H9 (cell line): ENCODE results near the gene CENPM. TPM values are rescaled to one million over a fixed set of nuclear protein-coding genes. Genes with fewer than 3 reads are reported as not detected.

ENCODE experiments used
- DNase-seq: peaks from one replicate; pipeline ENCODE4 v3.0.0-alpha.2; 2017
- H2AFZ ChIP-seq: one replicate; pipeline ENCODE4 v1.6.1; 2013; ENCODE audit warnings: mild to moderate bottlenecking, low read length, control low read depth, moderate library complexity
- H2AK5ac ChIP-seq: 2 replicates; pipeline ENCODE4 v1.6.1; 2013; ENCODE audit warnings: low read length, control low read depth, mixed read lengths; ENCODE audit not compliant: insufficient read length
- H2BK120ac ChIP-seq: one replicate; pipeline ENCODE4 v1.6.1; 2013; ENCODE audit warnings: low read depth, mild to moderate bottlenecking, low read length, control low read depth, inconsistent platforms; ENCODE audit not compliant: poor library complexity, severe bottlenecking
- H2BK12ac ChIP-seq: 2 replicates; pipeline ENCODE4 v1.6.1; 2013; ENCODE audit warnings: low read length, control low read depth, mixed read lengths, low read depth; ENCODE audit not compliant: insufficient read length
- H2BK15ac ChIP-seq: 2 replicates; pipeline ENCODE4 v1.6.1; 2013; ENCODE audit warnings: low read depth, low read length, control low read depth
- H2BK20ac ChIP-seq: one replicate; pipeline ENCODE4 v1.6.1; 2013; ENCODE audit warnings: low read depth, mild to moderate bottlenecking, low read length, control low read depth, inconsistent platforms; ENCODE audit not compliant: poor library complexity, severe bottlenecking
- H2BK5ac ChIP-seq: 2 replicates; pipeline ENCODE4 v1.6.1; 2013; ENCODE audit warnings: low read length, control low read depth, mixed read lengths; ENCODE audit not compliant: insufficient read length
- H3K14ac ChIP-seq: 2 replicates; pipeline ENCODE4 v1.6.1; 2013; ENCODE audit warnings: low read length, control low read depth; ENCODE audit not compliant: insufficient read depth
- H3K18ac ChIP-seq: 2 replicates; pipeline ENCODE4 v1.6.1; 2013; ENCODE audit warnings: low read depth, mild to moderate bottlenecking, mixed read lengths, low read length, control low read depth; ENCODE audit not compliant: insufficient read length
- H3K23ac ChIP-seq: 2 replicates; pipeline ENCODE4 v1.6.1; 2013; ENCODE audit warnings: low read length, control low read depth, mixed read lengths, low read depth; ENCODE audit not compliant: insufficient read length
- H3K23me2 ChIP-seq: 2 replicates; pipeline ENCODE4 v1.6.1; 2013; ENCODE audit warnings: low read depth, mild to moderate bottlenecking, mixed read lengths, low read length, control low read depth; ENCODE audit not compliant: insufficient read length, poor library complexity, severe bottlenecking
- H3K27ac ChIP-seq: 2 replicates; pipeline ENCODE4 v1.5.1; 2013; ENCODE audit warnings: low read length, control low read depth, mixed read lengths, low read depth; ENCODE audit not compliant: insufficient read length
- H3K27me3 ChIP-seq: 2 replicates; pipeline ENCODE4 v1.6.1; 2013; ENCODE audit warnings: low read length, control low read depth, inconsistent platforms; ENCODE audit not compliant: insufficient read depth
- H3K4ac ChIP-seq: 2 replicates; pipeline ENCODE4 v1.6.1; 2013; ENCODE audit warnings: low read depth, mild to moderate bottlenecking, control low read depth, inconsistent platforms, low read length, moderate library complexity
- H3K4me1 ChIP-seq: 2 replicates; pipeline ENCODE4 v1.6.1; 2013; ENCODE audit warnings: low read length, control low read depth, inconsistent platforms; ENCODE audit not compliant: insufficient read depth
- H3K4me2 ChIP-seq: 2 replicates; pipeline ENCODE4 v1.6.1; 2013; ENCODE audit warnings: low read length, control low read depth, mixed read lengths; ENCODE audit not compliant: insufficient read length, insufficient read depth
- H3K56ac ChIP-seq: 2 replicates; pipeline ENCODE4 v1.6.1; 2013; ENCODE audit warnings: low read depth, mild to moderate bottlenecking, mixed read lengths, low read length, control low read depth; ENCODE audit not compliant: insufficient read length
- H3K79me1 ChIP-seq: 2 replicates; pipeline ENCODE4 v1.6.1; 2013; ENCODE audit warnings: low read depth, mild to moderate bottlenecking, moderate library complexity, low read length, control low read depth, inconsistent platforms; ENCODE audit not compliant: insufficient read depth, poor library complexity, severe bottlenecking
- H3K79me2 ChIP-seq: 2 replicates; pipeline ENCODE4 v1.6.1; 2013; ENCODE audit warnings: low read length, control low read depth, inconsistent platforms; ENCODE audit not compliant: insufficient read depth
- H3K9ac ChIP-seq: 2 replicates; pipeline ENCODE4 v1.6.1; 2013; ENCODE audit warnings: low read length, control low read depth, mixed read lengths; ENCODE audit not compliant: insufficient read length; ENCODE audit errors: extremely low read depth
- H3K9me3 ChIP-seq: one replicate; pipeline ENCODE4 v1.6.1; 2013; ENCODE audit warnings: low read depth, low read length, inconsistent platforms; ENCODE audit not compliant: control insufficient read depth
- H3T11ph ChIP-seq: one replicate; pipeline ENCODE4 v1.6.1; 2013; ENCODE audit warnings: mild to moderate bottlenecking, low read length, control low read depth, inconsistent platforms
- H4K20me1 ChIP-seq: one replicate; pipeline ENCODE4 v1.6.1; 2013; ENCODE audit not compliant: control insufficient read depth, insufficient read length, insufficient read depth
- H4K5ac ChIP-seq: 2 replicates; pipeline ENCODE4 v1.6.1; 2013; ENCODE audit warnings: low read depth, mild to moderate bottlenecking, mixed read lengths, low read length, control low read depth; ENCODE audit not compliant: insufficient read length
- H4K8ac ChIP-seq: replicated peaks from 2 replicates; pipeline ENCODE4 v1.6.1; 2013; ENCODE audit warnings: low read length, control low read depth, mixed read lengths, low read depth; ENCODE audit not compliant: insufficient read length
- H4K91ac ChIP-seq: 2 replicates; pipeline ENCODE4 v1.6.1; 2013; ENCODE audit warnings: low read depth, mild to moderate bottlenecking, moderate library complexity, mixed read lengths, low read length, control low read depth; ENCODE audit not compliant: insufficient read length
- H3K27ac Mint-ChIP-seq, 3 experiments: 2 replicates in 2 of 3; 3 replicates in 1 of 3; pipeline ENCODE4 v1.8.0; 2020 to 2021; ENCODE audit warnings: mixed read lengths in 3 of 3, mild to moderate bottlenecking in 1 of 3, moderate library complexity in 1 of 3
- H3K27me3 Mint-ChIP-seq: 2 replicates; pipeline ENCODE4 v1.8.0; 2021; ENCODE audit warnings: low read depth, mild to moderate bottlenecking, moderate library complexity, mixed read lengths
- H3K36me3 Mint-ChIP-seq, 3 experiments: 2 replicates in 2 of 3; 3 replicates in 1 of 3; pipeline ENCODE4 v1.8.0; 2020 to 2021; ENCODE audit warnings: low read depth in 3 of 3, mixed read lengths in 3 of 3; ENCODE audit not compliant: insufficient read depth in 1 of 3
- H3K4me1 Mint-ChIP-seq, 2 experiments: 2 replicates each; pipeline ENCODE4 v1.8.0; 2020; ENCODE audit warnings: mixed read lengths in 2 of 2
- H3K4me3 Mint-ChIP-seq, 2 experiments: 2 replicates in 1 of 2; 3 replicates in 1 of 2; pipeline ENCODE4 v1.8.0; 2020 to 2021; ENCODE audit warnings: mild to moderate bottlenecking in 2 of 2, mixed read lengths in 2 of 2, moderate library complexity in 1 of 2
- H3K9me3 Mint-ChIP-seq, 2 experiments: 2 replicates in 1 of 2; 3 replicates in 1 of 2; pipeline ENCODE4 v1.8.0; 2020; ENCODE audit warnings: mild to moderate bottlenecking in 2 of 2, mixed read lengths in 2 of 2, moderate library complexity in 1 of 2
- CTCF ChIP-seq: fragments of 200-600 bp; sonication (generic); conservative IDR thresholded peaks from 3 replicates; pipeline ENCODE4 v1.8.0; 2021; ENCODE audit warnings: antibody characterized with exemption, mild to moderate bottlenecking
- WGBS: extraction: QIAGEN DNeasy Blood & Tissue Kit; methylation state at CpG from one replicate; pipeline ENCODE4 v1.1.7; 2013; ENCODE audit warnings: missing lambda C conversion rate, low lambda C conversion rate, mixed read lengths; ENCODE audit not compliant: insufficient read length; ENCODE audit errors: extremely low coverage; 5-methylcytosine and 5-hydroxymethylcytosine counted together
- total RNA-seq: library from RNA; stranded (reverse); gene quantifications from 2 replicates; pipeline ENCODE4 v1.2.1, GENCODE V29; 2021

The CENPM gene
- total RNA-seq, 1 experiment from 2014 or later, result 36.5 TPM

GRCh38 chr22:41915035-41915785 is 31.7 kb downstream of the CENPM start, which contains the start of gene SHISA8:
Gene SHISA8, minus strand, starts transcription at chr22:41915074. Its CDS starts 407 bp downstream, at chr22:41914667.
- H3K18ac ChIP-seq, result no peak within 1 kb of the TSS
- no peak within 1 kb of the TSS for H2BK120ac ChIP-seq
- no peak within 1 kb of the TSS for H3K9ac ChIP-seq
- no peaks in the 10 kb centered on the region for H3K9me3 ChIP-seq
- no peak within 1 kb of the TSS for H2AFZ ChIP-seq
- peaks cover 62% of the 10 kb centered on the region for H3K27me3 ChIP-seq
- H3K27ac ChIP-seq, result no peak within 1 kb of the TSS
- H3K79me1 ChIP-seq, result no peaks in the 10 kb centered on the region
- H2BK5ac ChIP-seq, result no peak within 1 kb of the TSS
- no peak within 1 kb of the TSS for H2BK15ac ChIP-seq
- Mint-ChIP-seq H3K4me3 (peak within 1 kb of the TSS; percentile 51 to 83), H3K36me3 (no peaks in the 10 kb centered on the region; a peak in 2 of 7 replicates), H3K27ac (no peak within 1 kb of the TSS), H3K27me3 (peaks cover 84% of the 10 kb centered on the region), H3K4me1 (peaks cover 7 to 24% of the 10 kb centered on the region in 2 experiments; a peak in 3 of 4 replicates), H3K9me3 (no peaks in the 10 kb centered on the region; a peak in 2 of 5 replicates)
- no peak within 1 kb of the TSS for H2AK5ac ChIP-seq
- H3K14ac ChIP-seq, result no peak within 1 kb of the TSS; the same call in 1 of the 2 replicates
- no peak within 1 kb of the TSS for H3K56ac ChIP-seq
- H4K91ac ChIP-seq, result no peak within 1 kb of the TSS
- H2BK20ac ChIP-seq, result no peak within 1 kb of the TSS
- H3K4me1 ChIP-seq, result peaks cover 2% of the 10 kb centered on the region; the same call in 1 of the 2 replicates
- no peaks in the 10 kb centered on the region for H3K79me2 ChIP-seq
- no peak within 1 kb of the TSS for H3T11ph ChIP-seq
- peaks cover 12% of the 10 kb centered on the region for H3K23me2 ChIP-seq
- no peak within 1 kb of the TSS for H3K23ac ChIP-seq
- no peak for TF ChIP-seq CTCF
- no CpG with 5 or more reads among the region's 63 CpGs for WGBS
- no peak within 1 kb of the TSS for H4K5ac ChIP-seq
- peak within 1 kb of the TSS; percentile 45 for H3K4me2 ChIP-seq
- no peak within 1 kb of the TSS for H2BK12ac ChIP-seq
- no peak within 1 kb of the TSS for H4K8ac ChIP-seq
- DNase-seq, result no peak
- peaks cover 2% of the 10 kb centered on the region for H4K20me1 ChIP-seq
- H3K4ac ChIP-seq, result no peak within 1 kb of the TSS
